SK-N-SH (cell line): ENCODE data around the gene BNC2. TPM values are rescaled to one million over a fixed set of nuclear protein-coding genes. Genes with fewer than 3 reads are reported as not detected.

Experiments
- CTCF ChIA-PET: fragments of 300-600, 350-600 bp; formaldehyde crosslinking; extraction: SDS; loops from one replicate; lab custom pipeline; 2021; lab: Yijun Ruan, JAX
- POLR2A ChIA-PET: fragments of 350-600 bp; sonication (Branson Sonifier 250); formaldehyde crosslinking; extraction: SDS; loops from one replicate; lab custom pipeline; 2020; ENCODE audit warnings: antibody characterized with exemption, inconsistent platforms; lab: Yijun Ruan, JAX
- DNase-seq: peaks from one replicate; pipeline ENCODE4 v3.0.0; 2012
- H2AFZ ChIP-seq: fragments of 200-600 bp; sonication (generic); 2 replicates; pipeline ENCODE4 v1.8.1; 2016; ENCODE audit warnings: antibody characterized with exemption, mild to moderate bottlenecking, low read depth
- H3F3A ChIP-seq: fragments of 200-600 bp; sonication (generic); replicated peaks from 2 replicates; pipeline ENCODE3; 2016; ENCODE audit warnings: antibody characterized with exemption, mild to moderate bottlenecking; ENCODE audit not compliant: insufficient read depth
- H3K27ac ChIP-seq, 2 experiments: fragments of 200-500 bp in 1 of 2; fragments of 200-600 bp in 1 of 2; sonication (Bioruptor generic) in 1 of 2; sonication (generic), shearing (Covaris generic) in 1 of 2; 2 replicates each; pipeline versions ENCODE4 v1.5.1 to v1.6.1; 2014 to 2016; ENCODE audit warnings: low read depth in 2 of 2, inconsistent platforms in 1 of 2, low read length in 1 of 2, mild to moderate bottlenecking in 1 of 2, mixed read lengths in 1 of 2
- H3K27me3 ChIP-seq: fragments of 200-600 bp; sonication (generic), shearing (Covaris generic); 2 replicates; pipeline ENCODE4 v1.6.1; 2016; ENCODE audit warnings: mixed run types; ENCODE audit not compliant: insufficient read depth
- H3K36me3 ChIP-seq, 2 experiments: fragments of 200-500 bp in 1 of 2; fragments of 200-600 bp in 1 of 2; sonication (Bioruptor generic) in 1 of 2; sonication (generic) in 1 of 2; replicated peaks in 1 of 2; 2 replicates each; pipeline versions ENCODE3 to v1.5.1; 2014 to 2016; ENCODE audit warnings: low read length in 1 of 2, mild to moderate bottlenecking in 1 of 2; ENCODE audit not compliant: insufficient read depth in 2 of 2, control insufficient read depth in 1 of 2
- H3K4me1 ChIP-seq, 2 experiments: fragments of 200-500 bp in 1 of 2; fragments of 200-600 bp in 1 of 2; sonication (Bioruptor generic) in 1 of 2; sonication (generic), shearing (Covaris generic) in 1 of 2; 2 replicates each; pipeline versions ENCODE4 v1.5.1 to v1.6.1; 2014 to 2016; ENCODE audit warnings: low read depth in 1 of 2, low read length in 1 of 2, mixed run types in 1 of 2; ENCODE audit not compliant: insufficient read depth in 2 of 2, control insufficient read depth in 1 of 2
- H3K4me2 ChIP-seq: fragments of 200-600 bp; sonication (generic), shearing (Covaris generic); 2 replicates; pipeline ENCODE4 v1.6.1; 2017; ENCODE audit warnings: mixed run types
- H3K4me3 ChIP-seq, 2 experiments: fragments of 200-500 bp in 1 of 2; fragments of 200-600 bp in 1 of 2; sonication (Bioruptor generic) in 1 of 2; sonication (generic), shearing (Covaris generic) in 1 of 2; 2 replicates each; pipeline versions ENCODE4 v1.5.1 to v1.8.1; 2014 to 2016; ENCODE audit warnings: low read depth in 2 of 2, inconsistent platforms in 1 of 2, low read length in 1 of 2, mild to moderate bottlenecking in 1 of 2, mixed read lengths in 1 of 2, moderate library complexity in 1 of 2
- H3K79me2 ChIP-seq: fragments of 200-600 bp; sonication (generic); 2 replicates; pipeline ENCODE4 v1.8.1; 2017; ENCODE audit warnings: mild to moderate bottlenecking; ENCODE audit not compliant: insufficient read depth
- H3K9ac ChIP-seq: fragments of 200-600 bp; sonication (generic); 2 replicates; pipeline ENCODE4 v1.6.1; 2017; ENCODE audit warnings: mixed run types
- H3K9me2 ChIP-seq: fragments of 200-600 bp; sonication (generic); 2 replicates; pipeline ENCODE4 v1.6.1; 2017; ENCODE audit warnings: mixed run types
- H3K9me3 ChIP-seq: fragments of 200-600 bp; sonication (generic); 2 replicates; pipeline ENCODE4 v1.6.1; 2017; ENCODE audit warnings: mixed run types, mild to moderate bottlenecking, moderate library complexity
- H4K20me1 ChIP-seq: fragments of 200-600 bp; sonication (generic); 2 replicates; pipeline ENCODE4 v1.6.1; 2017; ENCODE audit warnings: mild to moderate bottlenecking, mixed run types; ENCODE audit not compliant: insufficient read depth
- ELF1 ChIP-seq: IDR thresholded peaks from 2 replicates; pipeline ENCODE4 v1.4.0; 2012
- FOXJ3 ChIP-seq: sonication (generic); formaldehyde crosslinking; IDR thresholded peaks from 2 replicates; pipeline ENCODE4 v1.5.1; 2020; ENCODE audit warnings: mild to moderate bottlenecking, missing genetic modification reagents
- FOXM1 ChIP-seq: IDR thresholded peaks from 2 replicates; pipeline ENCODE4 v1.4.0; 2012; ENCODE audit warnings: low read depth, mild to moderate bottlenecking
- GATA2 ChIP-seq: sonication (generic); formaldehyde crosslinking; IDR thresholded peaks from 2 replicates; pipeline ENCODE4 v1.5.0; 2020; ENCODE audit warnings: mild to moderate bottlenecking, missing genetic modification reagents
- MAX ChIP-seq: IDR thresholded peaks from 2 replicates; pipeline ENCODE4 v1.4.0; 2012; ENCODE audit warnings: low read depth
- MXI1 ChIP-seq: IDR thresholded peaks from 2 replicates; pipeline ENCODE4 v1.6.1; 2012; ENCODE audit warnings: mild to moderate bottlenecking, low read depth, low read length, improper control_type of control experiment
- POLR2AphosphoS5 ChIP-seq: IDR thresholded peaks from 2 replicates; pipeline ENCODE4 v1.6.1; 2012; ENCODE audit warnings: low read depth, low read length
- RCOR1 ChIP-seq: fragments of 150-350 bp; IDR thresholded peaks from 2 replicates; pipeline ENCODE4 v1.6.1; 2017; ENCODE audit warnings: antibody characterized with exemption, low read length
- RFX5 ChIP-seq: IDR thresholded peaks from 2 replicates; pipeline ENCODE4 v1.6.1; 2012; ENCODE audit warnings: mild to moderate bottlenecking, improper control_type of control experiment, low read length
- RXRA ChIP-seq: IDR thresholded peaks from 2 replicates; pipeline ENCODE4 v1.4.0; 2012; ENCODE audit warnings: low read depth, mild to moderate bottlenecking, borderline replicate concordance
- SIN3A ChIP-seq: IDR thresholded peaks from 2 replicates; pipeline ENCODE4 v1.6.1; 2012; ENCODE audit warnings: low read depth, mild to moderate bottlenecking, low read length, moderate library complexity, borderline replicate concordance
- SMC3 ChIP-seq: IDR thresholded peaks from 2 replicates; pipeline ENCODE4 v1.6.1; 2012; ENCODE audit warnings: low read depth, low read length, improper control_type of control experiment
- TCF12 ChIP-seq: IDR thresholded peaks from 2 replicates; pipeline ENCODE4 v1.4.0; 2012
- YY1 ChIP-seq: IDR thresholded peaks from 2 replicates; pipeline ENCODE4 v1.4.0; 2012; ENCODE audit warnings: low read depth, mild to moderate bottlenecking
- WGBS: methylation state at CpG from one replicate; pipeline ENCODE4 v1.1.6; 2017; ENCODE audit warnings: low lambda C conversion rate; 5-methylcytosine and 5-hydroxymethylcytosine counted together
- polyA plus RNA-seq, 3 experiments: library from polyadenylated mRNA; depleted of rRNA; stranded (reverse); fragments of >200 nt; gene quantifications; 2 replicates each; pipeline ENCODE4 v1.2.3, GENCODE V29; 2012
- TF ChIP-seq, protein P1 (sequence below): IDR thresholded peaks from 2 replicates; pipeline ENCODE4 v1.4.0; 2012; ENCODE audit warnings: low read depth, borderline replicate concordance
- TF ChIP-seq, protein P2 (sequence below): IDR thresholded peaks from 2 replicates; pipeline ENCODE4 v1.6.1; 2012; ENCODE audit warnings: mild to moderate bottlenecking, low read depth, low read length, moderate library complexity

Gene BNC2
- polyA plus RNA-seq, 1 of the 3 experiments (the other 2 are of a cell fraction), result 8.8 TPM

- CTCF ChIA-PET, result interaction anchor here (1.0 to 1.2 kb wide), 2 partner anchors 21 to 77 kb away, joined by 3 to 4 read pairs; no protein-coding TSS in a partner anchor
- no peak overlapping the region for H3K4me3 ChIP-seq
- H3K27ac ChIP-seq, result no peak overlapping the region
- H3F3A ChIP-seq, result no peaks in the 10 kb centered on the region
- H4K20me1 ChIP-seq, result no peaks in the 10 kb centered on the region
- H3K9me2 ChIP-seq, result no peaks in the 10 kb centered on the region
- peaks cover 6% of the 10 kb centered on the region; the same call in 1 of the 2 replicates for H3K79me2 ChIP-seq
- DNase-seq, result no peak
- H3K4me1 ChIP-seq, result no peaks in the 10 kb centered on the region
- H3K27me3 ChIP-seq, result no peaks in the 10 kb centered on the region
- no peak overlapping the region for H2AFZ ChIP-seq
- no peak overlapping the region for H3K9ac ChIP-seq
- H3K4me2 ChIP-seq, result no peak overlapping the region
- POLR2A ChIA-PET, result no interaction called here
- TF ChIP-seq POLR2AphosphoS5 (no peak), FOXM1 (no peak), RCOR1 (no peak), MXI1 (no peak), RXRA (no peak), SMC3 (no peak), ELF1 (no peak), GATA2 (no peak), MAX (no peak), SIN3A (no peak), RFX5 (no peak), YY1 (no peak)
- TF ChIP-seq, protein P1, sequence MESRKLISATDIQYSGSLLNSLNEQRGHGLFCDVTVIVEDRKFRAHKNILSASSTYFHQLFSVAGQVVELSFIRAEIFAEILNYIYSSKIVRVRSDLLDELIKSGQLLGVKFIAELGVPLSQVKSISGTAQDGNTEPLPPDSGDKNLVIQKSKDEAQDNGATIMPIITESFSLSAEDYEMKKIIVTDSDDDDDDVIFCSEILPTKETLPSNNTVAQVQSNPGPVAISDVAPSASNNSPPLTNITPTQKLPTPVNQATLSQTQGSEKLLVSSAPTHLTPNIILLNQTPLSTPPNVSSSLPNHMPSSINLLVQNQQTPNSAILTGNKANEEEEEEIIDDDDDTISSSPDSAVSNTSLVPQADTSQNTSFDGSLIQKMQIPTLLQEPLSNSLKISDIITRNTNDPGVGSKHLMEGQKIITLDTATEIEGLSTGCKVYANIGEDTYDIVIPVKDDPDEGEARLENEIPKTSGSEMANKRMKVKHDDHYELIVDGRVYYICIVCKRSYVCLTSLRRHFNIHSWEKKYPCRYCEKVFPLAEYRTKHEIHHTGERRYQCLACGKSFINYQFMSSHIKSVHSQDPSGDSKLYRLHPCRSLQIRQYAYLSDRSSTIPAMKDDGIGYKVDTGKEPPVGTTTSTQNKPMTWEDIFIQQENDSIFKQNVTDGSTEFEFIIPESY, result no peak
- TF ChIP-seq, protein P2, sequence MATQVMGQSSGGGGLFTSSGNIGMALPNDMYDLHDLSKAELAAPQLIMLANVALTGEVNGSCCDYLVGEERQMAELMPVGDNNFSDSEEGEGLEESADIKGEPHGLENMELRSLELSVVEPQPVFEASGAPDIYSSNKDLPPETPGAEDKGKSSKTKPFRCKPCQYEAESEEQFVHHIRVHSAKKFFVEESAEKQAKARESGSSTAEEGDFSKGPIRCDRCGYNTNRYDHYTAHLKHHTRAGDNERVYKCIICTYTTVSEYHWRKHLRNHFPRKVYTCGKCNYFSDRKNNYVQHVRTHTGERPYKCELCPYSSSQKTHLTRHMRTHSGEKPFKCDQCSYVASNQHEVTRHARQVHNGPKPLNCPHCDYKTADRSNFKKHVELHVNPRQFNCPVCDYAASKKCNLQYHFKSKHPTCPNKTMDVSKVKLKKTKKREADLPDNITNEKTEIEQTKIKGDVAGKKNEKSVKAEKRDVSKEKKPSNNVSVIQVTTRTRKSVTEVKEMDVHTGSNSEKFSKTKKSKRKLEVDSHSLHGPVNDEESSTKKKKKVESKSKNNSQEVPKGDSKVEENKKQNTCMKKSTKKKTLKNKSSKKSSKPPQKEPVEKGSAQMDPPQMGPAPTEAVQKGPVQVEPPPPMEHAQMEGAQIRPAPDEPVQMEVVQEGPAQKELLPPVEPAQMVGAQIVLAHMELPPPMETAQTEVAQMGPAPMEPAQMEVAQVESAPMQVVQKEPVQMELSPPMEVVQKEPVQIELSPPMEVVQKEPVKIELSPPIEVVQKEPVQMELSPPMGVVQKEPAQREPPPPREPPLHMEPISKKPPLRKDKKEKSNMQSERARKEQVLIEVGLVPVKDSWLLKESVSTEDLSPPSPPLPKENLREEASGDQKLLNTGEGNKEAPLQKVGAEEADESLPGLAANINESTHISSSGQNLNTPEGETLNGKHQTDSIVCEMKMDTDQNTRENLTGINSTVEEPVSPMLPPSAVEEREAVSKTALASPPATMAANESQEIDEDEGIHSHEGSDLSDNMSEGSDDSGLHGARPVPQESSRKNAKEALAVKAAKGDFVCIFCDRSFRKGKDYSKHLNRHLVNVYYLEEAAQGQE, result no peak
- H3K36me3 ChIP-seq, result no peaks in the 10 kb centered on the region
- WGBS, result 71% methylated on average over 4 of the region's 4 CpGs
- no peaks in the 10 kb centered on the region for H3K9me3 ChIP-seq
These were observed 127.1 kb downstream of the BNC2 start for GRCh38 chr9:16743375-16743774.

- H2AFZ ChIP-seq, result no peak overlapping the region
- TF ChIP-seq FOXJ3 (CRISPR knock-in tag) (no peak), TCF12 (no peak), MAX (no peak)
- H3K4me2 ChIP-seq, result no peak overlapping the region
- no peaks in the 10 kb centered on the region for H3K36me3 ChIP-seq
- DNase-seq, result no peak
- H3K4me3 ChIP-seq, result no peak overlapping the region
- no peaks in the 10 kb centered on the region for H3K9me3 ChIP-seq
- no peaks in the 10 kb centered on the region for H3K4me1 ChIP-seq
- H3K27me3 ChIP-seq, result no peaks in the 10 kb centered on the region
- no peak overlapping the region for H3K27ac ChIP-seq
- ChIA-PET POLR2A (no interaction called here), CTCF (no interaction called here)
- H4K20me1 ChIP-seq, result no peaks in the 10 kb centered on the region
- H3K9ac ChIP-seq, result no peak overlapping the region
- H3K79me2 ChIP-seq, result no peaks in the 10 kb centered on the region
- H3F3A ChIP-seq, result no peaks in the 10 kb centered on the region
- H3K9me2 ChIP-seq, result no peaks in the 10 kb centered on the region
These were observed 135.5 kb downstream of the BNC2 start for GRCh38 chr9:16735001-16735400.
